HG03066 (cell line): ENCODE results near the gene ETV7.

ENCODE experiments used
- ATAC-seq: cut with Tn5 transposase; IDR thresholded peaks from one replicate; pipeline ENCODE4 v1.9.1; 2021; ENCODE audit warnings: low read depth; ENCODE audit not compliant: unreplicated experiment

ETV7 gene

GRCh38 chr6:36327226-36327918, 60.1 kb downstream of the ETV7 start:
- ATAC-seq = no peak

DNA sequence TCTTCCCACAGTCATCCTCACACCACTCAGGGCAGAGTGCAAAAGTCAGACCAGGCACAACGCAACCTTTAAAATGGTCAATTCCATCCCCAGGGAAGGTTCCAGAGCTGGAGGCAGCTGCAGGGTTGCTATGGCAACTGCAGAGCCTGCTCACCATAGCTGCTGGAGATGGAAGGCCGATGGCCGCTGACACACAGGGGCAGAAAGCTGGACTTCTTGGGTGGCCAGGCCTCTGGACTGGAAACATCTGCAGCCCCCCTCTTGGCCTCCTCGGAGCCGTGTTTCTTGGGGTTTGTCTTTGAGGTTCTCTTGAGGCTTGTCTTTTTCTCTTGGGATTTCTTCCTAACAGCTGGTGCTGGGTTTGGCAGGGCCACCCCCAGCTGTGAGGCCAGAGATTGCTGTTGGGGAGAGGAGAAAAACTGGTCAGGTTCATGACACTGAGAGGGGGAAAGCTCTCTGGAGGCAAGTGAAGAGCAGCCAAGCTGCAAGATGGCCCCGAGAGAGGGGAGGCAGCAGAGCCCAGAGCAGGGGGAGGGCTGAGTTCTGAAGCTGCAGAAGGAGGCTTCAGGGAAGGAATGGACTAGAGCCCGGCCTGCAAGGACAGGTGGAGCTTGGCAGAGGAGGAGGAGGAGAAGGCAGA, 61.0 kb downstream of the ETV7 start:
- no peak for ATAC-seq

- ATAC-seq = no peak
Measured at GRCh38 chr6:36324715-36325114, 62.8 kb downstream of the ETV7 start.

GRCh38 chr6:36324191-36324590, 63.3 kb downstream of the ETV7 start:
- ATAC-seq = no peak

DNA sequence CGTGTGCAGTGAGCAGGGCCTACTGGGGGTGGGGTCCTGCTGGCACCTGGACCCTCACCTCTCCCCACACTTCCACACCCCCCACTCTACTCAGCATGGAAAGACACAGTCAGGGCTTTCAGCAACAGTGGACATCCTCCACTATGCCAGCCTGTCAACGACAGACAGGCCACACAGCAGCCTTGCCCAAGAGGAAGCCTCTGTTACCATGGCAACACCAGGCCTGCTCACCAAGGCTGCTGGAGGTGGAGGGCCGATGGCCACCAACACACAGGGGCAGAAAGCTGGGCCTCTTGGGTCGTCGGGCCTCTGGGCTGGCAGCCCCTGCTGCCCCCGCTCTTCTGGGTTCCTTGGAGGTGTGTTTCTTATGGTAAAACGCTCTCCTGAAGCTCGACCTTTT, 64.4 kb downstream of the ETV7 start:
- ATAC-seq = no peak

- ATAC-seq = no peak
Measured at GRCh38 chr6:36322591-36322990, 64.9 kb downstream of the ETV7 start.

DNA sequence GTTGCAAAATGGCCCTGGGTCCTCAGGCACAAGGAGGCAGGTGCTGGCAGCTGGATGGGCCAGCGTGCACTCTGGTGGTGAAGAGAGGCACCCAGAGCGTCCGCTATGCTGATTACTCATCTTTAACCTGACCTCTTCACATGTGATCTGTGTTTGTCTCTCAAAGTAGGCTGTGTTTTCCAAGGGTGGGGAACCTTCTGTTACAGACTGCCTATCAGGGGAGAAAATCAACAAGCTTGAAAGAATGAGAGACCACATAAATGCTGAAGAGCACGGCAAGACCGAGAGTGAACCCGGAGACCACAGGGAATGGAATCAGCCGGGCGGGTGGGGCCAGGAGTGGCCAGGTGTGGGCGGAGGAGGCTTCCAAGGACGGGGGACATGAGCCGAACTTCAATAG, 67.0 kb downstream of the ETV7 start:
- no peak for ATAC-seq

DNA sequence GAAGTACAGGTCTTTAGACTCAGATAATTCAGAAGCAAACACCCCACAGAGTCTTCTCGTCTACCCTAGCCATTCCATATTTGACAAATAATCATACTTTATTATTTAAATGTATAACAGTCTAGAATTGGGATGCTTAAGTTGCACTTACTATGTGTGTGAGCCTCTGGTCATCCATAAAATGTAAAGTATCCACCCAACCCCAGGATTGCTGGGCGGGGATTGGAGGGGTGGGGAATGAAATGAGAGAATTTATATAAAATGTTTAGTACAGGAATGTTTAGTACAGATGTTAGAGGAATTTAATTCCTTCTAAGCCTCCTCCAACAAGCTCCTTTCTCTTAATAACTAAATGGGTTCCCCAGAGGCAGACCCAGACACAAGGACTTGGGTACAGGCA, 67.6 kb downstream of the ETV7 start:
- no peak for ATAC-seq

DNA sequence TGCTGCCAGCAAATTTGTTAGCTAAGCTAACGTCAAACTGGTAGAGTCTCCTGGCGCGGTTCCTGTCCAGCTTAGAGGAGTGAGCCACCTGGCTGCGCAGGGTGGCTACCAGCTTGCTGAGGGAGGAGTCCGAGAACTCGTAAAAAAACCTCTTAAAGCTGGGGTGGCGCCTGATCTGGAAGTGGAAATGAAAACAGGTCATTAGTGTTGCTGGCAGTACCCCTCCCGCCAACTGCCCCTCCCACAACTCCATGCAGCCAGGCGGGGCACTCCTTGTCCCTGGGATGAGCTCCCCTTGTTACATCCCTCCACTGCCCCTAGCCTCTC, 68.1 kb downstream of the ETV7 start:
- no peak for ATAC-seq

DNA sequence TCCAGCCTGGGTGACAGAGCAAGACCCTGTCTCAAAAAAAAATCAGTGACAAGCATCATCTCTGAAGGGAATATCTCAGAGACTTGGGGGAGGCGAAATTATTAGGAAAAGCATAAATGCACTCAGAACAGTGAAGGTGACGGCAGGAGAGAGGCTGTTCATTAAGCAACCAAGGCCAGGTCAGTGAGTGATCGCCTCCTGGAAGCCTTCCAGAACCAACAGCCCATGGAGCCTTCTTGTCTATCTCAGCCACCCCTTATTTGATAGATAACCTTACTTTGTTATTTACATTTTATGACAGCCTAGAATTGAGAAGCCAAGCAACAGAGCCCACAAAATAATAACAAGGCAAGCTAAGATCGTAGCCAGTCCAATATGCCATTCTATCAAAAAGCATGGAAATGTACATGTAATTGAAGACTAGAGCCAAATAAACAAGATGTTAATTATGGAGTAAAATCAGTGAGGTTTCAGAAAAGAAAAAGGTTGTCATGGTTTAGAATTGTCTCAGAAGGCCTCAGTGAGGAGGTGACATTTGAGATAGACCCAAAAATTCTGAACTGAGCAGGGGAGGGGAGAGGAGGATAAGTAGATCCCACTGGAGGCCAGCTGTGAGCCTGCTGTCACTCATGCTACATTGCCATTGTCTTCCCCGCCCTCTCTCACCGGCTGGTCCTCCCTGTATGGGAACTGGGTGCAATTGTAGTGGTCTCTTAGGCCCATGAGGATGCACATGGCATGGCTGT, 68.6 kb downstream of the ETV7 start:
- ATAC-seq = no peak

DNA sequence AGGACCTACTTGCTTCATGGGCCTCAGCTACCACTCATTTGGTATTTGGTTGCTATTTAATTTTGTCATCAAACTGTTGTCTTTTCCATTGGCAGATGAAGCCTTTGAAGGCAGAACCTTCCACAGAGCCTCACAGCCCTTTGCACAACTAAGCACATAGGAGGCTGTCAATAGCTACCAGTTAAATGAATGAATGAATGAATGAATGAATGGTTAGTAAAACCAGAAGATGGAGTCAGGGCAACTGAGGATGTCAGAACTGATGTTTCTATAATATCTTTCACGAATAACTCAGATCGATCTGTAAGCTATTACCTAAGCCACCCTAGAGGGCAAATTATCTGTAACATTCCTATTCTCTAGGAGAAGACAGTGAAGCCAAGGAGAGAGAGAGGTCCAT, 69.8 kb downstream of the ETV7 start:
- ATAC-seq = no peak
